Skeletal muscle cell (primary cell): ENCODE data around the gene GANAB.
"Not testable (repeated sequence)": the region's sequence is repeated elsewhere in the genome, so short reads cannot be mapped to it uniquely, and the experiment has no call there.

ENCODE experiments used
- DNase-seq: peaks from one replicate; pipeline ENCODE4 v3.0.0-alpha.2; 2010; ENCODE audit warnings: low read depth
- H3K4me3 ChIP-seq: 2 replicates; pipeline ENCODE4 v1.5.1; 2011; ENCODE audit warnings: low read depth, mild to moderate bottlenecking, control low read depth, low read length, moderate library complexity

Gene GANAB

GRCh38 chr11:62632492-62632891, 13.9 kb downstream of the GANAB start:
- DNase-seq: no peak
- H3K4me3 ChIP-seq: no peak overlapping the region

GRCh38 chr11:62627713-62628112, 18.7 kb downstream of the GANAB start:
- no peak overlapping the region for H3K4me3 ChIP-seq
- DNase-seq: no peak

GRCh38 chr11:62622476-62623089, 23.8 kb downstream of the GANAB start:
- DNase-seq: no peak
- H3K4me3 ChIP-seq: peak overlapping the region; percentile 82

GRCh38 chr11:62621567-62622470, 24.6 kb downstream of the GANAB start, which contains the start of gene B3GAT3:
B3GAT3 (minus strand) TSS chr11:62621986; CDS start chr11:62621947, 39 bp downstream.
- H3K4me3 ChIP-seq: peak within 1 kb of the TSS; percentile 82
- DNase-seq: peak; percentile 94

- no peak for DNase-seq
- peak overlapping the region; percentile 82 for H3K4me3 ChIP-seq
Observed at GRCh38 chr11:62621027-62621566, 25.3 kb downstream of the GANAB start.

- DNase-seq, H3K4me3 ChIP-seq: not testable (repeated sequence)
Observed at GRCh38 chr11:62616957-62617356, 29.5 kb downstream of the GANAB start.

GRCh38 chr11:62615521-62615920, 30.9 kb downstream of the GANAB start:
- H3K4me3 ChIP-seq: no peak overlapping the region
- no peak for DNase-seq

- DNase-seq: no peak
- no peak overlapping the region for H3K4me3 ChIP-seq
Observed at GRCh38 chr11:62614275-62614674, 32.1 kb downstream of the GANAB start.

- DNase-seq: no peak
- H3K4me3 ChIP-seq: no peak overlapping the region
Observed at GRCh38 chr11:62613291-62613778, 33.1 kb downstream of the GANAB start.

- DNase-seq: peak; percentile 42
- peak within 1 kb of the TSS; percentile 67 for H3K4me3 ChIP-seq
Observed at GRCh38 chr11:62612366-62613290, 33.8 kb downstream of the GANAB start, which contains the start of the genes EML3 and ROM1. EML3 (minus strand) TSS chr11:62612775; CDS start chr11:62612457, 318 bp downstream. ROM1 (plus strand) TSS chr11:62613257; CDS start chr11:62613282, 25 bp downstream.

GRCh38 chr11:62611705-62612365, 34.6 kb downstream of the GANAB start:
- DNase-seq: peak; percentile 32
- H3K4me3 ChIP-seq: peak overlapping the region; percentile 67

GRCh38 chr11:62610814-62611704, 35.4 kb downstream of the GANAB start:
- H3K4me3 ChIP-seq: peak overlapping the region; percentile 67
- no peak for DNase-seq

GRCh38 chr11:62610403-62610802, 36.0 kb downstream of the GANAB start:
- no peak for DNase-seq
- no peak overlapping the region for H3K4me3 ChIP-seq

GRCh38 chr11:62608776-62609175, 37.6 kb downstream of the GANAB start:
- no peak overlapping the region for H3K4me3 ChIP-seq
- no peak for DNase-seq

GRCh38 chr11:62607714-62608113, 38.7 kb downstream of the GANAB start:
- no peak overlapping the region for H3K4me3 ChIP-seq
- DNase-seq: no peak

GRCh38 chr11:62605902-62606301, 40.5 kb downstream of the GANAB start:
- no peak for DNase-seq

GRCh38 chr11:62605467-62605866, 40.9 kb downstream of the GANAB start:
- H3K4me3 ChIP-seq: no peak overlapping the region
- DNase-seq: no peak

More at GRCh38 chr11:62605902-62606301, 40.5 kb downstream of the GANAB start:
- no peak overlapping the region for H3K4me3 ChIP-seq
